ENCODE results near the gene C20orf141.

Gene C20orf141

GRCh38 chr20:2793471-2793870, 21.3 kb upstream of the C20orf141 start:
- no peaks in the 10 kb centered on the region for H3K27me3 ChIP-seq (ENCODE audit: control insufficient read depth, insufficient read depth, low read length)

GRCh38 chr20:2794202-2794748, 20.5 kb upstream of the C20orf141 start:
- H3K27me3 ChIP-seq (ENCODE audit: control insufficient read depth, insufficient read depth, low read length) = no peaks in the 10 kb centered on the region
- no peaks in the 10 kb centered on the region for H3K9me3 ChIP-seq (ENCODE audit: control insufficient read depth, insufficient read depth, low read length)
- H3K27ac ChIP-seq (ENCODE audit: low read length) = no peak overlapping the region
- DNase-seq (ENCODE audit: low read depth, low spot score) = no peak
- WGBS (ENCODE audit: insufficient coverage, insufficient read length) = no CpG with 5 or more reads among the region's 23 CpGs
- H3K4me1 ChIP-seq (ENCODE audit: control insufficient read depth, insufficient read depth, low read length) = no peaks in the 10 kb centered on the region
- peaks cover 28% of the 10 kb centered on the region for H3K36me3 ChIP-seq (ENCODE audit: control insufficient read depth, insufficient read depth, low read length)
- no peak overlapping the region for H3K4me3 ChIP-seq (ENCODE audit: low read length)

More at GRCh38 chr20:2793471-2793870, 21.3 kb upstream of the C20orf141 start:
- peaks cover 27% of the 10 kb centered on the region for H3K36me3 ChIP-seq (ENCODE audit: control insufficient read depth, insufficient read depth, low read length)
- H3K9me3 ChIP-seq (ENCODE audit: control insufficient read depth, insufficient read depth, low read length) = no peaks in the 10 kb centered on the region
- no peak overlapping the region for H3K27ac ChIP-seq (ENCODE audit: low read length)
- H3K4me1 ChIP-seq (ENCODE audit: control insufficient read depth, insufficient read depth, low read length) = no peaks in the 10 kb centered on the region
- WGBS (ENCODE audit: insufficient coverage, insufficient read length) = no CpG with 5 or more reads among the region's 6 CpGs
- DNase-seq (ENCODE audit: low read depth, low spot score) = no peak
- no peak overlapping the region for H3K4me3 ChIP-seq (ENCODE audit: low read length)

GRCh38 chr20:2794866-2795447, 19.8 kb upstream of the C20orf141 start:
- H3K36me3 ChIP-seq (ENCODE audit: control insufficient read depth, insufficient read depth, low read length) = peaks cover 28% of the 10 kb centered on the region
- H3K27me3 ChIP-seq (ENCODE audit: control insufficient read depth, insufficient read depth, low read length) = no peaks in the 10 kb centered on the region
- no peaks in the 10 kb centered on the region for H3K9me3 ChIP-seq (ENCODE audit: control insufficient read depth, insufficient read depth, low read length)
- H3K4me1 ChIP-seq (ENCODE audit: control insufficient read depth, insufficient read depth, low read length) = peaks cover under 1% of the 10 kb centered on the region; the same call in 1 of the 2 replicates
- no peak for DNase-seq (ENCODE audit: low read depth, low spot score)
- no peak overlapping the region for H3K4me3 ChIP-seq (ENCODE audit: low read length)
- WGBS (ENCODE audit: insufficient coverage, insufficient read length) = no CpG with 5 or more reads among the region's 11 CpGs
- H3K27ac ChIP-seq (ENCODE audit: low read length) = no peak overlapping the region

GRCh38 chr20:2795451-2795850, 19.3 kb upstream of the C20orf141 start:
- no peaks in the 10 kb centered on the region for H3K9me3 ChIP-seq (ENCODE audit: control insufficient read depth, insufficient read depth, low read length)

GRCh38 chr20:2796011-2796660, 18.7 kb upstream of the C20orf141 start:
- Histone ChIP-seq H3K27ac (ENCODE audit: low read length) (no peak overlapping the region), H3K9me3 (ENCODE audit: control insufficient read depth, insufficient read depth, low read length) (no peaks in the 10 kb centered on the region), H3K4me1 (ENCODE audit: control insufficient read depth, insufficient read depth, low read length) (peaks cover 3% of the 10 kb centered on the region; the same call in 1 of the 2 replicates), H3K4me3 (ENCODE audit: low read length) (no peak overlapping the region), H3K27me3 (ENCODE audit: control insufficient read depth, insufficient read depth, low read length) (peaks cover 3% of the 10 kb centered on the region; the same call in 1 of the 2 replicates), H3K36me3 (ENCODE audit: control insufficient read depth, insufficient read depth, low read length) (peaks cover 30% of the 10 kb centered on the region)
- DNase-seq (ENCODE audit: low read depth, low spot score) = no peak
- WGBS (ENCODE audit: insufficient coverage, insufficient read length) = no CpG with 5 or more reads among the region's 20 CpGs

More at GRCh38 chr20:2795451-2795850, 19.3 kb upstream of the C20orf141 start:
- Histone ChIP-seq H3K4me1 (ENCODE audit: control insufficient read depth, insufficient read depth, low read length) (peaks cover 3% of the 10 kb centered on the region; the same call in 1 of the 2 replicates), H3K27ac (ENCODE audit: low read length) (no peak overlapping the region), H3K27me3 (ENCODE audit: control insufficient read depth, insufficient read depth, low read length) (no peaks in the 10 kb centered on the region), H3K4me3 (ENCODE audit: low read length) (no peak overlapping the region), H3K36me3 (ENCODE audit: control insufficient read depth, insufficient read depth, low read length) (peaks cover 30% of the 10 kb centered on the region)
- WGBS (ENCODE audit: insufficient coverage, insufficient read length) = no CpG with 5 or more reads among the region's 24 CpGs
- no peak for DNase-seq (ENCODE audit: low read depth, low spot score)

- WGBS (ENCODE audit: insufficient coverage, insufficient read length) = no CpG with 5 or more reads among the region's 16 CpGs
- Histone ChIP-seq H3K4me3 (ENCODE audit: low read length) (no peak overlapping the region), H3K4me1 (ENCODE audit: control insufficient read depth, insufficient read depth, low read length) (peaks cover 5% of the 10 kb centered on the region; the same call in 1 of the 2 replicates), H3K27ac (ENCODE audit: low read length) (no peak overlapping the region), H3K27me3 (ENCODE audit: control insufficient read depth, insufficient read depth, low read length) (peaks cover 13% of the 10 kb centered on the region), H3K9me3 (ENCODE audit: control insufficient read depth, insufficient read depth, low read length) (no peaks in the 10 kb centered on the region), H3K36me3 (ENCODE audit: control insufficient read depth, insufficient read depth, low read length) (peaks cover 30% of the 10 kb centered on the region)
- DNase-seq (ENCODE audit: low read depth, low spot score) = no peak
Measured at GRCh38 chr20:2797136-2797983, 17.4 kb upstream of the C20orf141 start.

- Histone ChIP-seq H3K27ac (ENCODE audit: low read length) (no peak overlapping the region), H3K9me3 (ENCODE audit: control insufficient read depth, insufficient read depth, low read length) (no peaks in the 10 kb centered on the region), H3K4me1 (ENCODE audit: control insufficient read depth, insufficient read depth, low read length) (peaks cover 5% of the 10 kb centered on the region; the same call in 1 of the 2 replicates), H3K4me3 (ENCODE audit: low read length) (no peak overlapping the region), H3K27me3 (ENCODE audit: control insufficient read depth, insufficient read depth, low read length) (peaks cover 19% of the 10 kb centered on the region), H3K36me3 (ENCODE audit: control insufficient read depth, insufficient read depth, low read length) (peaks cover 30% of the 10 kb centered on the region)
- no CpG with 5 or more reads among the region's 19 CpGs for WGBS (ENCODE audit: insufficient coverage, insufficient read length)
- DNase-seq (ENCODE audit: low read depth, low spot score) = no peak
Measured at GRCh38 chr20:2798095-2798805, 16.5 kb upstream of the C20orf141 start.

GRCh38 chr20:2798814-2799213, 16.0 kb upstream of the C20orf141 start:
- H3K27me3 ChIP-seq (ENCODE audit: control insufficient read depth, insufficient read depth, low read length) = peaks cover 24% of the 10 kb centered on the region
- H3K36me3 ChIP-seq (ENCODE audit: control insufficient read depth, insufficient read depth, low read length) = peaks cover 30% of the 10 kb centered on the region
- no peaks in the 10 kb centered on the region for H3K9me3 ChIP-seq (ENCODE audit: control insufficient read depth, insufficient read depth, low read length)
- H3K4me1 ChIP-seq (ENCODE audit: control insufficient read depth, insufficient read depth, low read length) = peaks cover 5% of the 10 kb centered on the region; the same call in 1 of the 2 replicates
- no peak overlapping the region for H3K27ac ChIP-seq (ENCODE audit: low read length)
- DNase-seq (ENCODE audit: low read depth, low spot score) = no peak
- WGBS (ENCODE audit: insufficient coverage, insufficient read length) = no CpG with 5 or more reads among the region's 6 CpGs
- H3K4me3 ChIP-seq (ENCODE audit: low read length) = no peak overlapping the region

GRCh38 chr20:2799271-2799670, 15.5 kb upstream of the C20orf141 start:
- H3K4me3 ChIP-seq (ENCODE audit: low read length) = peak overlapping the region; percentile 94; the same call in 1 of the 2 replicates
- H3K9me3 ChIP-seq (ENCODE audit: control insufficient read depth, insufficient read depth, low read length) = no peaks in the 10 kb centered on the region
- no peak overlapping the region for H3K27ac ChIP-seq (ENCODE audit: low read length)
- no CpG with 5 or more reads among the region's 9 CpGs for WGBS (ENCODE audit: insufficient coverage, insufficient read length)
- no peak for DNase-seq (ENCODE audit: low read depth, low spot score)
- peaks cover 5% of the 10 kb centered on the region; the same call in 1 of the 2 replicates for H3K4me1 ChIP-seq (ENCODE audit: control insufficient read depth, insufficient read depth, low read length)
- H3K36me3 ChIP-seq (ENCODE audit: control insufficient read depth, insufficient read depth, low read length) = peaks cover 30% of the 10 kb centered on the region
- H3K27me3 ChIP-seq (ENCODE audit: control insufficient read depth, insufficient read depth, low read length) = peaks cover 29% of the 10 kb centered on the region

All from iPS DF 6.9 (cell line).